ENCODE measurements around the gene COL25A1. TPM values are rescaled to one million over a fixed set of nuclear protein-coding genes. Genes with fewer than 3 reads are reported as not detected.

COL25A1 gene
- total RNA-seq, 1 donor from 2014 or later: 10.4 TPM

- TF ChIP-seq EZH2 (IDR thresholded peaks at IDR 0.05; ENCODE audit: insufficient read depth, low read length): no peak
- no peak for TF ChIP-seq CTCF (IDR thresholded peaks at IDR 0.05; ENCODE audit: insufficient read depth, low read depth, low read length)
- no peaks in the 10 kb centered on the region for H3K36me3 Mint-ChIP-seq (ENCODE audit: low read depth, unreplicated experiment)
- Histone ChIP-seq H3K4me3 (ENCODE audit: insufficient read depth, low read depth, low read length) (no peak overlapping the region), H3K36me3 (ENCODE audit: insufficient read depth, low read length) (no peaks in the 10 kb centered on the region), H3K79me2 (ENCODE audit: insufficient read depth, low read length) (no peaks in the 10 kb centered on the region), H3K9me3 (ENCODE audit: insufficient read depth, low read depth, low read length) (no peaks in the 10 kb centered on the region), H3K27ac (ENCODE audit: low read depth, low read length) (no peak overlapping the region), H4K20me1 (ENCODE audit: insufficient read depth, low read length) (no peaks in the 10 kb centered on the region), H2AFZ (ENCODE audit: low read depth, low read length) (no peak overlapping the region), H3K27me3 (ENCODE audit: insufficient read depth, low read length) (no peaks in the 10 kb centered on the region), H3K4me2 (ENCODE audit: low read length) (no peak overlapping the region), H3K4me1 (ENCODE audit: insufficient read depth, low read length) (no peaks in the 10 kb centered on the region), H3K9ac (ENCODE audit: low read length) (no peak overlapping the region)
- H3K4me3 Mint-ChIP-seq (ENCODE audit: unreplicated experiment): no peak overlapping the region
- H3K4me1 Mint-ChIP-seq (ENCODE audit: low read depth, unreplicated experiment): no peaks in the 10 kb centered on the region
- peaks cover 3% of the 10 kb centered on the region for H3K9me3 Mint-ChIP-seq (ENCODE audit: unreplicated experiment)
- FAIRE-seq (no peak), DNase-seq (ENCODE audit: low read depth) (peak; percentile 34)
- no peak overlapping the region for H3K27ac Mint-ChIP-seq (ENCODE audit: unreplicated experiment)
- peaks cover 2% of the 10 kb centered on the region for H3K27me3 Mint-ChIP-seq (ENCODE audit: low read depth, unreplicated experiment)
These were observed 45.6 kb downstream of the COL25A1 start for GRCh38 chr4:109256818-109257217.

GRCh38 chr4:109254845-109255244, 47.6 kb downstream of the COL25A1 start:
- Mint-ChIP-seq H3K4me3 (ENCODE audit: unreplicated experiment) (no peak overlapping the region), H3K27ac (ENCODE audit: unreplicated experiment) (no peak overlapping the region), H3K9me3 (ENCODE audit: unreplicated experiment) (peaks cover 4% of the 10 kb centered on the region), H3K4me1 (ENCODE audit: low read depth, unreplicated experiment) (peaks cover 5% of the 10 kb centered on the region), H3K36me3 (ENCODE audit: low read depth, unreplicated experiment) (no peaks in the 10 kb centered on the region), H3K27me3 (ENCODE audit: low read depth, unreplicated experiment) (peaks cover 2% of the 10 kb centered on the region)
- no peak for TF ChIP-seq EZH2 (IDR thresholded peaks at IDR 0.05; ENCODE audit: insufficient read depth, low read length)
- TF ChIP-seq CTCF (IDR thresholded peaks at IDR 0.05; ENCODE audit: insufficient read depth, low read depth, low read length): no peak
- no peak overlapping the region for H3K27ac ChIP-seq (ENCODE audit: low read depth, low read length)
- no peak overlapping the region for H3K4me2 ChIP-seq (ENCODE audit: low read length)
- H3K9me3 ChIP-seq (ENCODE audit: insufficient read depth, low read depth, low read length): no peaks in the 10 kb centered on the region
- no peaks in the 10 kb centered on the region for H3K4me1 ChIP-seq (ENCODE audit: insufficient read depth, low read length)
- H4K20me1 ChIP-seq (ENCODE audit: insufficient read depth, low read length): no peaks in the 10 kb centered on the region
- no peak overlapping the region for H3K4me3 ChIP-seq (ENCODE audit: insufficient read depth, low read depth, low read length)
- H2AFZ ChIP-seq (ENCODE audit: low read depth, low read length): no peak overlapping the region
- H3K79me2 ChIP-seq (ENCODE audit: insufficient read depth, low read length): no peaks in the 10 kb centered on the region
- no peaks in the 10 kb centered on the region for H3K36me3 ChIP-seq (ENCODE audit: insufficient read depth, low read length)
- H3K9ac ChIP-seq (ENCODE audit: low read length): no peak overlapping the region
- no peaks in the 10 kb centered on the region for H3K27me3 ChIP-seq (ENCODE audit: insufficient read depth, low read length)
- no peak for DNase-seq (ENCODE audit: low read depth)
- no peak for FAIRE-seq

DNA sequence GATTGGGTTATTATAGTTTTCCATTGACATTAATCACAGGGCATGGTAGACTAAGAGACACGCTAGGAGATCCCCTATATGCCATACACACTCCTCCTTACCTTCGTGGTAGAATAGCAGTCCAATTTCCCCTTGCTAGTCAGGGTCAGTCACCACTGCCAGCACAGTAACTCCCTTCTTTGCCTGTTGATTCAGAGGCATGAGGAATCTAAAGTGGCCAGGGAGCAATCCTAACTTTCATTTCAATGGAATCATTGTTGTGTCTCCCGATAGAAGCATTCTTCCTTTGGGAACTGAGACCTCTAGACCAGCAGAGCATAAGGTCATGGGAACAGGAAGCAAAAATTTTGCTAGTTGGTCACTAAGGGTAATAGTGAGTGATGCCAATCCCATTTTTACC, 51.1 kb downstream of the COL25A1 start:
- Histone ChIP-seq H3K4me2 (ENCODE audit: low read length) (no peak overlapping the region), H3K27ac (ENCODE audit: low read depth, low read length) (no peak overlapping the region), H3K79me2 (ENCODE audit: insufficient read depth, low read length) (no peaks in the 10 kb centered on the region), H4K20me1 (ENCODE audit: insufficient read depth, low read length) (no peaks in the 10 kb centered on the region), H3K4me3 (ENCODE audit: insufficient read depth, low read depth, low read length) (no peak overlapping the region), H3K4me1 (ENCODE audit: insufficient read depth, low read length) (no peaks in the 10 kb centered on the region), H2AFZ (ENCODE audit: low read depth, low read length) (no peak overlapping the region), H3K36me3 (ENCODE audit: insufficient read depth, low read length) (no peaks in the 10 kb centered on the region), H3K27me3 (ENCODE audit: insufficient read depth, low read length) (no peaks in the 10 kb centered on the region), H3K9ac (ENCODE audit: low read length) (no peak overlapping the region), H3K9me3 (ENCODE audit: insufficient read depth, low read depth, low read length) (no peaks in the 10 kb centered on the region)
- Mint-ChIP-seq H3K36me3 (ENCODE audit: low read depth, unreplicated experiment) (no peaks in the 10 kb centered on the region), H3K4me1 (ENCODE audit: low read depth, unreplicated experiment) (peaks cover 5% of the 10 kb centered on the region), H3K4me3 (ENCODE audit: unreplicated experiment) (no peak overlapping the region), H3K27ac (ENCODE audit: unreplicated experiment) (peak overlapping the region; percentile 34), H3K9me3 (ENCODE audit: unreplicated experiment) (peaks cover 4% of the 10 kb centered on the region), H3K27me3 (ENCODE audit: low read depth, unreplicated experiment) (no peaks in the 10 kb centered on the region)
- DNase-seq (ENCODE audit: low read depth): no peak
- no peak for FAIRE-seq
- TF ChIP-seq EZH2 (IDR thresholded peaks at IDR 0.05; ENCODE audit: insufficient read depth, low read length) (no peak), CTCF (IDR thresholded peaks at IDR 0.05; ENCODE audit: insufficient read depth, low read depth, low read length) (no peak)

Data from astrocyte (in vitro differentiated cells and primary cell).